Subcutaneous adipose tissue (tissue), 4 donors: ENCODE results near the gene TNFRSF12A. TPM values are rescaled to one million over a fixed set of nuclear protein-coding genes. Genes with fewer than 3 reads are reported as not detected.

Experiments used
- total RNA-seq, 4 donors: library from RNA; depleted of rRNA; stranded (reverse); fragments of >200 nt; gene quantifications; one replicate each; pipeline ENCODE4 v1.1.0, GENCODE V29; 2016
- TF ChIP-seq, protein P1 (sequence below): fragments of 450-650 bp; IDR thresholded peaks from one replicate; pipeline ENCODE4 v1.5.1; 2016; ENCODE audit warnings: low read depth, mild to moderate bottlenecking, control low read depth, antibody characterized with exemption, moderate library complexity

The TNFRSF12A gene
- total RNA-seq, 4 donors from 2014 or later = 8.1 to 20.7 (median 13.5) TPM

DNA sequence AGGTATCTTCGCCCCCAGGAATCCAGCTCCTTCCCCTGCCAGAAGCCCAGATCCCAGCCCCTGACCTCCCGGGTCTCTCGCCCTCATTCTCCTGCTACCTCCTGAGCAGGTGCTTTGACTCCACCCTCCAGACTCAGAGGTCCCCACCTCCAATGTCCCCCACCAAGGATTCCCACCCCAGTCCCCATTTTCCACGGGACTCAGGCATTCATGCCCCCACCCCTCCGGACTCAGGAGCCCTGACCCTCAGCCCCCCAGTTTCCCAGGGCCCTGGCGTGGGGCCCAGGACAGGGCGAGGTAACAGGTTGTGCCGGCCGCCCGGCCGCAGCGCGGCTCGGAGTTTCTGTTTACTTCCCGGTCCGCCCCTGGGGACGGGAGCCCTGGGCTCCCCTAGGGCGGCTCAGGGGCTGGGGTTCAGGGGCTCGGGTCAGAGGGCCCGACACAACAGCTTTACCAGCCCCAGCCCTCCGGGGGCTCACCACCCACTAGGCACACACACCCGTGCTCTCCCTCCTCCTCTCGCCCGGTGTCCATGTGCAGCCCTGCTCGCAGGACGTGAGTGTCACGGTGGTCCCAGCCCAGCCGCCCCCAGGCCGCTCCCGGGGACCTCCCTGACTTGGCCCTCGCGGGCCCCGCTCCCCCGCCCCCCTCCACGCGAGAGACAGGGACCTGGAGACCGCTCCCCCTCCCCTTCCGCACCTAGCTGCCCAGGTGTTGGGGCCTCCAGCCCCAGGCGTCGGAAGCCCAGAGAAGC is 16.0 kb downstream of the TNFRSF12A start:
- TF ChIP-seq, protein P1, sequence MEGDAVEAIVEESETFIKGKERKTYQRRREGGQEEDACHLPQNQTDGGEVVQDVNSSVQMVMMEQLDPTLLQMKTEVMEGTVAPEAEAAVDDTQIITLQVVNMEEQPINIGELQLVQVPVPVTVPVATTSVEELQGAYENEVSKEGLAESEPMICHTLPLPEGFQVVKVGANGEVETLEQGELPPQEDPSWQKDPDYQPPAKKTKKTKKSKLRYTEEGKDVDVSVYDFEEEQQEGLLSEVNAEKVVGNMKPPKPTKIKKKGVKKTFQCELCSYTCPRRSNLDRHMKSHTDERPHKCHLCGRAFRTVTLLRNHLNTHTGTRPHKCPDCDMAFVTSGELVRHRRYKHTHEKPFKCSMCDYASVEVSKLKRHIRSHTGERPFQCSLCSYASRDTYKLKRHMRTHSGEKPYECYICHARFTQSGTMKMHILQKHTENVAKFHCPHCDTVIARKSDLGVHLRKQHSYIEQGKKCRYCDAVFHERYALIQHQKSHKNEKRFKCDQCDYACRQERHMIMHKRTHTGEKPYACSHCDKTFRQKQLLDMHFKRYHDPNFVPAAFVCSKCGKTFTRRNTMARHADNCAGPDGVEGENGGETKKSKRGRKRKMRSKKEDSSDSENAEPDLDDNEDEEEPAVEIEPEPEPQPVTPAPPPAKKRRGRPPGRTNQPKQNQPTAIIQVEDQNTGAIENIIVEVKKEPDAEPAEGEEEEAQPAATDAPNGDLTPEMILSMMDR = no peak

DNA sequence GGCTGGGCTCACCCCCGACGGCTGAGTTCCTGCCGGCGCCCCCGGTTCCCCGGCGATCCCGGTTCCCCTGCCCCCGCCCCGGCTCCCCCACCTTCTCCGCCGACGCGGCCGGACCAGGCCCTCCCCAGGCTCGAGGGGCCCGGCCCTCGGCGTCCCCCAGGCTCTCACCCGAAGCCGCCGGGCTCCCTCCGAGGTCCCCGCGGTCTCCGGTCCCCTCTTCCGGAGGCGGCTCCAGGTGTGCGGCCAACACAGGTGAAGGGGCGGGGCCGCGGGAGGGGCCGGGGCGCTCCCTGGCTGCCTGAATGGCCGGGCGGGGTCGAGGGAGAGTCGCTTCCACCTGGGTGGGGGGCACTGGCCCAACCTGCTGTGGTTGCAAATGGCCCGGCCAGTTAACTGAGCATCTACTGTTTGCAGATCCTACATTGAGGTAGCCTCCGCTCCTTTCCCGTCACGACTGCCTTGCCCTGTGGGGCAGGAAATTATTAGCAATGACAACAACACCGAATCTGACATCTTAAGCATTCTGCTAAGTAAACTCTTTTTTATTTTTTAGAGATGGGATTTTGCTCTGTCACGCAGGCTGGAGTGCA is 16.7 kb downstream of the TNFRSF12A start, which contains the start of gene BICDL2:
TSS of gene BICDL2 (minus strand) at position 219 of the 590 bp plus-strand sequence. CDS start 1,448 bp downstream, outside the sequence.
- TF ChIP-seq, protein P1 = no peak

DNA sequence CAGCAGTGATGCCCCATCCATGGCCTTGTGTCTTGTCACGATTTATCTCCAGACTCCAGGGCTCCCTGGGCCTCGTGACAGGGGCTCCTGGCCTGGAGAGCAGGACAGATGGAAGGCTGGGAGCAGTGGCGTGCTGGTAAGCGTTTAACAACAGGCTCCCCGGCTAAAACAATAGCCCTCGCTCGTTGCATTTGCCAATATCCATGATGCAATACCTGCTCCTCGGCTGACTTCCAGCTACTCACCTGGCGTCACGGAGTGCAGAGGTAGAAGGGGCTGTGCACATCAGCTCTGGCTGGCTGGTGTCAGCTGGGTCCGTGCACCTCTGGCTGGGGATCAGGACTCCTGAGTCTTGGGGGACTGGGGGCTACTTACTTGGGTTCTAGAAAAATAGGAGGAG is 18.1 kb downstream of the TNFRSF12A start:
- TF ChIP-seq, protein P1 = no peak

DNA sequence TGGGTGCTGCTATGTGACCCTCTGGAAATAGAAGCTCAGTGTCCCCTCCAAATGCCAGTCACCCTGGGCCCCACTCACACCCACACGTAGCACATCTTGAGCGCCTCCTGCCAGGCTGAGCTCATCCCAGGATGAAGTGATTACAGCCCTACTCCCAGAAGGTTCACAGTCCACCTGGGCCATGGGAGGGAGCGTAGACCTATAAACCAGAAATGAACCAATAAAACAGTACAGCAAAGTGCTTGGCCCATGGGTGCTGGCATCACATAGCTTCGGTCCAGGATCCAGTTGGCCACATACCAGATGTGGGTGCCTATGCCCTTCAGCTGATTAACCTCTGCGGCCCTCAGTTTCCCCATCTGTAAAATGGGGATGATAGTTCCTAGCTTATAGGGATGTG is 18.7 kb downstream of the TNFRSF12A start:
- TF ChIP-seq, protein P1 = no peak

DNA sequence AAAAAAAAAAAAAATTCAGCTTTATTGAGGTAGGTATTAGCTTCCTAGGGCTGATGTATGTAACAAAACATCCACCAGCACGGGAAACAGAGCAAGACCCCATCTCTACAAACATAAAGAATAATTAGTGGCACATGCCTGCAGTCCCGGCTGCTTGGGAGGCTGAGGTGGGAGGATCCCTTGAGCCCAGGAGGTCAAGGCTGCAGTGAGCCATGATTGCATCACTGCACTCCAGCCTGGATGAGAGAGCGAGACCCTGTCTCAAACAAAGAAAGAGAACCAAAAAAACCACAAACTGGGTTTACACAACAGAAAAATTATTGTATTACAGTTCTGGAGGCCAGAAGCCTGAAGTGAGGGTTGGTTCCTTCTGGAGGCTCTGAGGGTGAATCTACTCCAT is 22.2 kb downstream of the TNFRSF12A start:
- TF ChIP-seq, protein P1 = no peak

DNA sequence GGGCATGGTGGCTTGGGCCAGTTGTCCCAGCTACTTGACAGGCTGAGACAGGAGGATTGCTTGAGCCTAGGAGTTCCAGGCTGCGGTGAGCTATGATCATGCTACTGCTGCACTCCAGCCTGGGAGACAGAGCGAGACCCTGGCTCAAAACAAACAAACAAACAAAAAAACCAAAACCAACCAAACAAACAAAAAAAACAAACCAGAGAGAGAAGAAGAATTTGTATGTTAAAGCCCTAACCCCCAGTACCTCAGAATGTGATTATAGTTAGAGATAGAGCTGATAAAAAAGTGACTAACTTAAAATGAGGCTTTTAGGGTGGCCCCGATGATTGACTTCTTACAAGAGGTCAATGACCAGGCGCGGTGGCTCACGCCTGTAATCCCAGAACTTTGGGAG is 24.5 kb downstream of the TNFRSF12A start:
- TF ChIP-seq, protein P1 = no peak

DNA sequence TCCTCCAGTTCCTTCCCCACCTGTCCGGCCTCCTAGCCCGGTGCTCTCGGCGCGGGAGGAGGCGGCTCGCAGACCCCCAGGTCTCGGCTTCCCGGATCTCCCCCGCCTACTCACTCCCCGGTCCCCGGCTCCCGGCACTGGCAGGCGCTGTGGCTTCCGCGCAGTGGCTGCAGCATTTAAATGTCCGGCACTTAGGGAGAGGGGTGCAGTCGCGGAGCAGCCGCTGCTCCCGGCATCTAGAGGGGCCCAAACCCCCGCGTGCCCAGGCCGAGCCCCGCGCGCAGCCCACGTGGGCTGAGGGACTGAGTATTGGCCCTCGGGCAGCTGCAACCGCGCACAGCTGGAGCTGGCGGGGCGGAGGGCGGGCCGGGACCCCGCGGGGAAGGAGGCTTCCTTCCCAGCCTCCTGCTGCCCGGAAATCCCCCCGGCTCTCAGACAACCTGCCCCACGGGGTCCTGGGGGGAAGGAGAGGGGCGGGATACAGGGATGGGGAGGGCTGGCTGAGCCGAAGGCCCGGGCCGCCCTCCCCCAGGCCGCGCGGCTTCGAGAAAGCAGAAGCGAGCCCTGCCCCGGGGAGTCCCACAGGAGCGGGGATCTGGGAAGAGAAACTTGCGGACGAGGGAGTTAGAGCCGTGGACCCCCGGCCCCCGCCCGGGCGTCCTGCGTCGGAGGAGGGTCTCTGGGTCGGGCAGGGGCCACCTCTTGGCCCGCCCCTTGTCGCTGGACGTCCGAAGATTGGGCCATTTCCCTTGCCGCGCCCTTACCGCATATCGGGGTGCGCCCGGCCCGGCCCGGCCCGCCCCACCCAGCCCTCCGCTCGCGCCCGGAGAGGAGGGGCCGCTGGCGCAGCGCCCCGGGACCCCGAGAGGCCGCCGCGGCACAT is 25.8 kb downstream of the TNFRSF12A start, which contains the start of gene MMP25:
TSS of gene MMP25 (plus strand) at position 804 of the 883 bp plus-strand sequence. CDS start 357 bp downstream, outside the sequence.
- TF ChIP-seq, protein P1 = no peak
